AML-193 (cell line): ENCODE results near the gene APOM.

ENCODE experiments used
- DNase-seq, 2 experiments: peaks; one replicate each; lab custom pipeline; 2025; lab: John Stamatoyannopoulos, UW

APOM gene

GRCh38 chr6:31655349-31656237 lies at the start of gene APOM:
Gene APOM, plus strand, starts transcription at chr6:31655894. Its CDS starts 73 bp downstream, at chr6:31655967.
- no peak for DNase-seq

- no peak for DNase-seq
Measured at GRCh38 chr6:31607317-31607716, 48.4 kb upstream of the APOM start.

- DNase-seq = no peak
Measured at GRCh38 chr6:31609519-31610406, 45.9 kb upstream of the APOM start.

- no peak for DNase-seq
Measured at GRCh38 chr6:31610968-31611367, 44.7 kb upstream of the APOM start.

- peak; percentile 23 for DNase-seq
Measured at GRCh38 chr6:31614075-31614619, 41.5 kb upstream of the APOM start.

GRCh38 chr6:31614684-31615578 lies 40.8 kb upstream of the APOM start, which contains the start of gene AIF1:
Gene AIF1, plus strand, starts transcription at chr6:31615234. Its CDS starts 96 bp downstream, at chr6:31615330.
- DNase-seq = peak; percentile 39 to 72

- peak; percentile 78 to 82 for DNase-seq
Measured at GRCh38 chr6:31615748-31616147, 39.9 kb upstream of the APOM start.

GRCh38 chr6:31617010-31617409 lies 38.7 kb upstream of the APOM start:
- DNase-seq = no peak

- DNase-seq = peak; percentile 99 to 100
Measured at GRCh38 chr6:31619805-31620585, 35.7 kb upstream of the APOM start.

GRCh38 chr6:31620586-31621319 lies 34.9 kb upstream of the APOM start, which contains the start of gene PRRC2A:
Gene PRRC2A, plus strand, starts transcription at chr6:31620715. Its CDS starts 2,075 bp downstream, at chr6:31622790.
- DNase-seq = peak; percentile 65 to 66

- no peak for DNase-seq
Measured at GRCh38 chr6:31621320-31621939, 34.3 kb upstream of the APOM start.

GRCh38 chr6:31621991-31622390 lies 33.7 kb upstream of the APOM start:
- DNase-seq = no peak

GRCh38 chr6:31622684-31623091 lies 33.0 kb upstream of the APOM start:
- DNase-seq = peak; percentile 86 to 91

GRCh38 chr6:31624070-31624469 lies 31.6 kb upstream of the APOM start:
- no peak for DNase-seq

- DNase-seq = no peak
Measured at GRCh38 chr6:31626952-31627351, 28.7 kb upstream of the APOM start.

GRCh38 chr6:31627690-31628287 lies 27.9 kb upstream of the APOM start:
- no peak for DNase-seq

GRCh38 chr6:31629014-31629413 lies 26.7 kb upstream of the APOM start:
- no peak for DNase-seq

- no peak for DNase-seq
Measured at GRCh38 chr6:31630177-31630934, 25.3 kb upstream of the APOM start.
